GM19395 (cell line): ENCODE data around the gene PRR3.
A peak's percentile ranks its signal among the peaks of the same experiment; 100 is the strongest.
"Not testable (repeated sequence)": the region's sequence is repeated elsewhere in the genome, so short reads cannot be mapped to it uniquely, and the experiment has no call there.

Experiments
- ATAC-seq: cut with Tn5 transposase; IDR thresholded peaks from one replicate; pipeline ENCODE4 v1.9.1; 2021; ENCODE audit warnings: mild to moderate bottlenecking, moderate library complexity; ENCODE audit not compliant: unreplicated experiment

Gene PRR3, protein sequence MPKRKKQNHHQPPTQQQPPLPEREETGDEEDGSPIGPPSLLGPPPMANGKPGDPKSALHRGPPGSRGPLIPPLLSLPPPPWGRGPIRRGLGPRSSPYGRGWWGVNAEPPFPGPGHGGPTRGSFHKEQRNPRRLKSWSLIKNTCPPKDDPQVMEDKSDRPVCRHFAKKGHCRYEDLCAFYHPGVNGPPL

DNA sequence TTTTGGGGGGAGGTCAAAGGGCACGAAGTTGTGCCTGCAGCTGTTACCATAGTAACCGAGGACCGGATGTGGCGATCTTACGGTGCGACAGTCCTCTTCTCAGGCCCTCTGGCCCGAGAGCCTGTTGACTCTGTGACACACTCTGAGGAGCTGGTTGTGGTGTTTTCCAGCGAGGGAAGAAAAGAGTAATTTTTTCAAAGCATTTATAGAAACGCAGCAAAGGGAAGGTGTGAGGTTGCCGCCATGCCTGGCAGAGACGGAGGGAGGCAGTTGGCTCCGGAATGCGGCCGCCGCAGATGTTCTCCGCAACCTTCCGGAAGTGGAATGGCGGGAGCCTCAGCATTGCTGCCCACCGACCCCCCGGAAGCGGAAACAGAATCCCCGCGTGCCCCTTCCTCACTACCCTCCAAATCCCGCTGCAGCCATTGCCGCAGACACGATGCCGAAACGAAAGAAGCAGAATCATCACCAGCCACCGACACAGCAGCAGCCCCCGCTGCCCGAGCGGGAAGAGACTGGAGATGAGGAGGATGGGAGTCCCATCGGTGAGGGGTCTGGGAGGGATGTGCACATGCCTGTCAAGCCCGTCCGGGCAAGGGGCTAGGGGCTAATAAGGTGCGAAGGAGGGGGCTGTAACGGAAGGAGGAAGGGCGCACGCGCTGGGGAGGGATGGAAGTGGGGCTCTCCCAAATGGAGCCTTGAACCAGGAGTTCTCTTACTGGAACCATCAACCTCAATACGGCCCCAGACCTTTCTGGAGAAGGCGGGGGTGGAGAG is at the start of gene PRR3:
Gene PRR3 (plus strand): TSS at position 390 of the 777 bp plus-strand sequence. CDS start 50 bp downstream, at position 440.
- peak; percentile 62 for ATAC-seq

- peak; percentile 59 for ATAC-seq
These were observed 49.0 kb upstream of the PRR3 start for GRCh38 chr6:30507849-30508827.

DNA sequence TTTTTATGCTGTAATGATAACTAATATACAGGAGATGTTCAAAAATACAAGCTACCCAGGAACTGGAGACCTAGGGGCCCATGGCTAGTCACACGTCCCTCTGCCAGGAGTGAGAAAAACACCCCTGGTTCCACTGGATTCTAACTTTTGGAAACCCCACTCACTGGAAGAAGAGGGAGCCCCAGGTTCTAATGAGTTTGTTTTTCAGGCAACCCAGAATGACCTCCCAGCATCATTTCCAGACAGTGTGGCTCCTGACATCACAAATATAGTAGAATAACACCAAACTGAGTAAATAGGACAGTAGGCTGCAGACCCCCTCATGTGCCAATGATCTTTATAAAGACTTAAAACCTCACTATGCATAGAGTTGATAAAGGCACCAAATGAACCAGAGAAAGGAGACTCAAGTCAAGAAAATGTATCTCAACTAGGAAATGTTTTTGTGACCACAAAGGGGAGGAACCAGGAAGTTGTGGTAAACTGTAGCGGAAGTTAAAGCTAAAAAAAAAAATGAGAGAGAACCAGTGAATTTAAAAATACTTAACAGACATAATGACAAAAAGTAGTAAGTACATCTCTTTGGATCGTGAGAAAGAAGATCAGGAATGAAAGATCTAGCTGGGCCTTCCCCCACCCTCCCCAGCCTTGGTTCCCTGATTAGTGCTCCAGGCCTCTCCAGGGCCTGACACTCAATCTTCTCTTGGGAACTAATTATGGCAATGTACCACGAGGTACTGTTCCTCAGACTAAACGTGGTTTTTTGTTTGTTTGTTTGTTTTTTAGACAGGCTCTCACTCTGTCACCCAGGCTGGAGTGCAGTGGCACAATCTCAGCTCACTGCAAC is 48.0 kb upstream of the PRR3 start:
- peak; percentile 64 for ATAC-seq

DNA sequence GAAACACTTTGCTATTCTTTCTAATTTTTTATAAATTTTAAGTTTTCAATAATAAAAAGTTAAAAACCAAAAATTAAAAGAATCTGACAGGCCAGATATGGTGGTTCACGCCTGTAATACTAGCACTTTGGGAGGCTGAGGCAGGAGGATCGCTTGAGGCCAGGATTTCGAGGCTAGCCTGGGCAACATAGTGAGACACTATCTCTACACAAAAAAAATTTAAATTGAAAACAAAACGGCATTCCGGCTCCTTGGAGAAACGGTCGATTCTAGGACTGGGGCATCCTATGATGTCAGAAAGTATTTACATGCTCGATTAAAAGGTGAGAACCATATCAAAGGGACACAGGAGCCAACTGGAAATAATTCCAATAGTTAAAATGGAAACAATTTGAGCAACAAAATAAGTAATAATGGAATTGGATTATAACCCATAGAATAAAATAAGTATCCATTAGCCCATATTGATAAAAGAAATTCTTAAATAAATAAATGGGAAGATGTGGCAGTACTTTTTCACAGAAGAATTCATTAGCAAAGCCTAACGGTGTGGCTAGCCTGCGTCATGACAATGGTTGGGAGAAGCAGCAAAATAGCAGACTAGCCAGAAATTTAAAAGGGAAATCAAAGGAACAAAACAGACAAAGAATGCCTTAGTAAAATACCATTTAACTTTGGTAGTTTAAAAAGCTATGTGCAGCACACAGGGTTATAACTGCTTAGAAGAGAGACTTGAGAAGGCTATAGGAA is 46.5 kb upstream of the PRR3 start:
- no peak for ATAC-seq

GRCh38 chr6:30511169-30511546 is 45.9 kb upstream of the PRR3 start:
- no peak for ATAC-seq

DNA sequence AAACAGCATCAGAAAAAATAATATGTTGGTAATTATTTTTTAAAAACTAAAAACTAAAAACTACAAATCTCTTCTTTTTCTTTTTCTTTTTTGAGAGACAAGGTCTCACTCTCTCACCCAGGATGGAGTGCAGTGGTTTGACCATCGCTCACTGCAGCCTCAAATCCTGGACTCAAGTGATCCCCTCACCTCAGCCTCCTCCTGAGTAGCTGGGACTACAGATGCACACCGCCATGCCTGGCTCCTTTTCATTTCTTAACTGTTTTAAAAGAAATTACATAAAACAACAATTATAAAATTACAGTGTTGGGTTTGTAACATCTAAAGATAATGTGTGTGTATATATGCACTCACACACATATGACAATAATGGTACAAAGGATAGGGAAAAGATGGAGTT is 43.6 kb upstream of the PRR3 start:
- ATAC-seq: no peak

- ATAC-seq: no peak
These were observed 42.0 kb upstream of the PRR3 start for GRCh38 chr6:30515106-30515505.

- peak; percentile 76 for ATAC-seq
These were observed 40.9 kb upstream of the PRR3 start for GRCh38 chr6:30515944-30516753.

- not testable (repeated sequence) for ATAC-seq
These were observed 40.4 kb upstream of the PRR3 start for GRCh38 chr6:30516754-30517076.

DNA sequence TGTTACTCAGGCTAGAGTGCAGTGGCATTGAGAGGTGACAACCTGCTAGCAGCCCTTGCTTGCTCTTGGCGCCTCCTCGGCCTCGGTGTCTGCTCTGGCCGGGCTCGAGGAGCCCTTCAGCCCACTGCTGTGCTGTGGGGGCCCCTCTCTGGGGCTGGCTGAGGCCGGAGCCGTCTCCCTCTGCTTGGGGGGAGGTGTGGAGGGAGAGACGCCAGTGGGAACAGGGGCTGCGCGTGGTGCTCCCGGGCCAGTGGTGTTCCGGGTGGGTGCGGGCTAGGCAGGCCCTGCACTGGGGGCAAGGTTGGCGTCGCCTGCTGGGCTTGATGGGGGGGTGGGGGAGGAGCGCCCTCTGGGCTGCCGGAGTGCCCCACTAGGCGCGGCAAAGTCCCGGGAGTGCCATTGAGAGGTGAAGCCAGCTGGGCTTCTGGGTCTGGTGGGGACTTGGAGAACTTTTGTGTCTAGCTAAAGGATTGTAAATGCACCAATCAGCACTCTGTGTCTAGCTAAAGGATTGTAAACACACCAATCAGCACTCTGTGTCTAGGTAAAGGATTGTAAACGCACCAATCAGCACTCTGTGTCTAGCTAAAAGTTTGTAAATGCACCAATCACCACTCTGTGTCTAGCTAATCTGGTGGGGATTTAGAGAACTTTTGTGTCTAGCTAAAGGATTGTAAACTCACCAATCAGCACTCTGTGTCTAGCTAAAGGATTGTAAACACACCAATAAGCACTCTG is 39.2 kb upstream of the PRR3 start:
- not testable (repeated sequence) for ATAC-seq

DNA sequence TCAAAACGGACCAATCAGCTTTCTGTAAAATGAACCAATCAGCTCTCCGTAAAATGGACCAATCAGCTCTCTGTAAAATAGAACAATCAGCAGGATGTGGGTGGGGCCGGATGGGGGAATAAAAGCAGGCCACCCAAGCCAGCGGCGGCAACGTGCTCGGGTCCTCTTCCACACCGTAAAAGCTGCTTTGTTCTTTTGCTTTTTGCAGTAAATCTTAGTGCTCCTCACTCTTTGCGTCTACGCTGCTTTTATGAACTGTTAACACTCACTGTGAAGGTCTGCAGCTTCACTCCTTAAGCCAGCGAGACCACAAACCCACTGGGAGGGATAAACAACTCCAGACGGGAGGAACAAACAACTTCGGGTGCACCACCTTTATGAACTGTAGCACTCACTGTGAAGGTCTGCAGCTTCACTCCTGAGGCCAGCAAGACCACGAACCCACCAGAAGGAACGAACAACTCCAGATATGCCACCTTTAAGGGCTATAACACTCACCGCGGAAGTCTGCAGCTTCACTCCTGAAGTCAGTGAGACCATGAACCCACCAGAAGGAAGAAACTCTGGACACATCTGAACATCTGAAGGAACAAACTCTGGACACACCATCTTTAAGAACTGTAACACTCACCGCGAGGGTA is 38.5 kb upstream of the PRR3 start:
- not testable (repeated sequence) for ATAC-seq

DNA sequence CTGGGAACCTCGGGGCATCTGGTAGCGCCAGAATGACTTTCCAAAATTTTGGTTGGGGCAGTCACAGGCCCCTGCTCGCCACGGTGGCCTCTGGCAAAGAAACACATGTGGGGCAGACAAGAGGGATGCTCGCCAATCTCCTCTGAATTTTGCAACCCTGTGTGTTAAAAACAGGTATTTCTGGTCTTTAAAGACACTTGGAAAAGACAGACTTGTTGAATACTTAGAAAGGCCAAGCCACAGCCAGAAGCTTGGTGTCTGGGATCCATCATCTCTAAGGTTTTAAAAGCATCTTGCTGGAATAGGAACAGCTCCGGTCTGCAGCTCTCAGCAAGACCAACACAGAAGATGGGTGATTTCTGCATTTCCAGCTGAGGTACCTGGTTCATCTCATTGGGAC is 36.6 kb upstream of the PRR3 start:
- ATAC-seq: no peak

- ATAC-seq: not testable (repeated sequence)
These were observed 36.0 kb upstream of the PRR3 start for GRCh38 chr6:30521082-30521481.

DNA sequence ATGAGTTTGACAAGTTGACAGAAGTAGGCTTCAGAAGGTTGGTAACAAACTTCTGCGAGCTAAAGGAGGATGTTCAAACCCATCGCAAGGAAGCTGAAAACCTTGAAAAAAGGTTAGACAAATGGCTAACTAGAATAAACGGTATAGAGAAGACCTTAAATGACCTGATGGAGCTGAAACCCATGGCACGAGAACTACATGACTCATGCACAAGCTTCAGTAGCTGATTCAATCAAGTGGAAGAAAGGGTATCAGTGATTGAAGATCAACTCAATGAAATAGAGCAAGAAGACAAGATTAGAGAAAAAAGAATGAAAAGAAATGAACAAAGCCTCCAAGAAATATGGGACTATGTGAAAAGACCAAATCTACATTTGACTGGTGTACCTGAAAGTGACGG is 35.1 kb upstream of the PRR3 start:
- ATAC-seq: not testable (repeated sequence)

DNA sequence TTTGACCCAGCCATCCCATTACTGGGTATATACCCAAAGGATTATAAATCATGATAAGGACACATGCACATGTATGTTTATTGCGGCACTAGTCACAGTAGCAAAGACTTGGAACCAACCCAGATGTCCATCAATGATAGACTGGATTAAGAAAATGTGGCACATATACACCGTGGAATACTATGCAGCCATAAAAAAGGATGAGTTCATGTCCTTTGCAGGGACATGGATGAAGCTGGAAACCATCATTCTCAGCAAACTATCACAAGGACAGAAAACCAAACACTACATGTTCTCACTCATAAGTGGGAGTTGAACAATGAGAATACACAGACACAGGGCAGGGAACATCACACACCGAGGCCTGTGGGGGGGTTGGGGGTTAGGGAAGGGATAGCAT is 30.7 kb upstream of the PRR3 start:
- not testable (repeated sequence) for ATAC-seq

- peak; percentile 58 for ATAC-seq
These were observed 27.7 kb upstream of the PRR3 start for GRCh38 chr6:30529349-30529875.

- ATAC-seq: no peak
These were observed 27.1 kb upstream of the PRR3 start for GRCh38 chr6:30530014-30530413.
